Astrocyte (in vitro differentiated cells and primary cell): Measurements from ENCODE around the gene P2RY6. TPM values are rescaled to one million over a fixed set of nuclear protein-coding genes. Genes with fewer than 3 reads are reported as not detected.

Experiments used
- DNase-seq: peaks from one replicate; pipeline ENCODE4 v3.0.0-alpha.2; 2010; ENCODE audit warnings: low read depth
- FAIRE-seq: peaks from 2 replicates; lab custom pipeline; 2011; peaks lifted over from hg19 to GRCh38; lab: Jason Lieb, UNC
- H2AFZ ChIP-seq: 2 replicates; pipeline ENCODE4 v1.6.0; 2012; ENCODE audit warnings: low read depth, low read length, inconsistent platforms
- H3K27ac ChIP-seq: 2 replicates; pipeline ENCODE4 v1.5.1; 2011; ENCODE audit warnings: low read depth, low read length, inconsistent platforms
- H3K27me3 ChIP-seq: 2 replicates; pipeline ENCODE4 v1.6.0; 2011; ENCODE audit warnings: low read length, inconsistent platforms; ENCODE audit not compliant: insufficient read depth
- H3K36me3 ChIP-seq: 2 replicates; pipeline ENCODE4 v1.5.1; 2011; ENCODE audit warnings: low read length, inconsistent platforms; ENCODE audit not compliant: insufficient read depth
- H3K4me1 ChIP-seq: 2 replicates; pipeline ENCODE4 v1.5.1; 2011; ENCODE audit warnings: low read length, inconsistent platforms; ENCODE audit not compliant: insufficient read depth
- H3K4me2 ChIP-seq: 2 replicates; pipeline ENCODE4 v1.6.0; 2012; ENCODE audit warnings: low read length, inconsistent platforms
- H3K4me3 ChIP-seq: 2 replicates; pipeline ENCODE4 v1.5.1; 2011; ENCODE audit warnings: low read depth, mild to moderate bottlenecking, low read length, inconsistent platforms; ENCODE audit not compliant: insufficient read depth
- H3K79me2 ChIP-seq: 2 replicates; pipeline ENCODE4 v1.6.0; 2012; ENCODE audit warnings: mild to moderate bottlenecking, low read length, inconsistent platforms; ENCODE audit not compliant: insufficient read depth
- H3K9ac ChIP-seq: 2 replicates; pipeline ENCODE4 v1.6.0; 2012; ENCODE audit warnings: mild to moderate bottlenecking, low read length, inconsistent platforms
- H3K9me3 ChIP-seq: 2 replicates; pipeline ENCODE4 v1.5.1; 2012; ENCODE audit warnings: low read depth, mild to moderate bottlenecking, low read length, inconsistent platforms; ENCODE audit not compliant: insufficient read depth
- H4K20me1 ChIP-seq: 2 replicates; pipeline ENCODE4 v1.6.0; 2012; ENCODE audit warnings: low read length, inconsistent platforms; ENCODE audit not compliant: insufficient read depth
- H3K27ac Mint-ChIP-seq: one replicate; pipeline ENCODE4 v1.8.0; 2021; ENCODE audit warnings: mild to moderate bottlenecking, mixed read lengths; ENCODE audit not compliant: unreplicated experiment
- H3K27me3 Mint-ChIP-seq: one replicate; pipeline ENCODE4 v1.8.0; 2021; ENCODE audit warnings: low read depth, mixed read lengths; ENCODE audit not compliant: unreplicated experiment
- H3K36me3 Mint-ChIP-seq: one replicate; pipeline ENCODE4 v1.8.0; 2021; ENCODE audit warnings: low read depth, mixed read lengths; ENCODE audit not compliant: unreplicated experiment
- H3K4me1 Mint-ChIP-seq: one replicate; pipeline ENCODE4 v1.8.0; 2021; ENCODE audit warnings: low read depth, mixed read lengths; ENCODE audit not compliant: unreplicated experiment
- H3K4me3 Mint-ChIP-seq: one replicate; pipeline ENCODE4 v1.8.0; 2021; ENCODE audit warnings: mild to moderate bottlenecking, moderate library complexity, mixed read lengths; ENCODE audit not compliant: unreplicated experiment
- H3K9me3 Mint-ChIP-seq: one replicate; pipeline ENCODE4 v1.8.0; 2021; ENCODE audit warnings: mild to moderate bottlenecking, mixed read lengths; ENCODE audit not compliant: unreplicated experiment
- EZH2 ChIP-seq: IDR thresholded peaks from 2 replicates; pipeline ENCODE4 v1.6.1; 2012; ENCODE audit warnings: mild to moderate bottlenecking, low read length, inconsistent platforms; ENCODE audit not compliant: insufficient read depth
- total RNA-seq: library from RNA; stranded (reverse); gene quantifications from 2 replicates; pipeline ENCODE4 v1.2.1, GENCODE V29; 2021
- TF ChIP-seq, protein P1 (sequence below): IDR thresholded peaks from 2 replicates; pipeline ENCODE4 v1.5.1; 2011; ENCODE audit warnings: low read depth, mild to moderate bottlenecking, inconsistent platforms, low read length, moderate library complexity; ENCODE audit not compliant: insufficient read depth

Gene P2RY6
- total RNA-seq, 1 donor from 2014 or later, result 0.75 TPM

DNA sequence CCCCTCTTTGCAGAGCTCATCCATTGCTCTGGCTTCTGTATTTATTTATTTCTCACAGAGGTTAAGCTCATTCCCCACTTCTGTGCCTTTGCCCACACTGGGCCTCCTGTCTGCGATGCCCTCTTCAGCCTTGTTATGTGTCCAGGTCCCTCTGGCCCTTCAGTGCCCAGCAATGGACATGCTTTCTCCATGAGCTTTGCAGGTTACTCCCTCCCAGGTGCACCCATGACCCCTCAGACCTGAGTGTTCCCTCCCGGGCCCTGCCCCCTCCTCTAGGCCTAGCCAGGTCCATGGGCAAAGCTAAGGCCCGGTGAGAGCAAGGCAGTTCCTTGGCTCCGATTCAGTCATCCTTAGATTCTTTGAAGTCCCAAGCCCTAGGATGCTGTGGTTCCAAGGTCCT lies 18.4 kb downstream of the P2RY6 start:
- Mint-ChIP-seq H3K4me1 (peaks cover 6% of the 10 kb centered on the region), H3K27me3 (peaks cover 33% of the 10 kb centered on the region), H3K9me3 (no peaks in the 10 kb centered on the region), H3K27ac (peak overlapping the region; percentile 53), H3K4me3 (no peak overlapping the region), H3K36me3 (peaks cover 3% of the 10 kb centered on the region)
- no peaks in the 10 kb centered on the region for H4K20me1 ChIP-seq
- H3K79me2 ChIP-seq, result no peaks in the 10 kb centered on the region
- H3K9ac ChIP-seq, result no peak overlapping the region
- DNase-seq, result no peak
- H3K27me3 ChIP-seq, result no peaks in the 10 kb centered on the region
- FAIRE-seq, result no peak
- no peaks in the 10 kb centered on the region for H3K9me3 ChIP-seq
- no peak overlapping the region for H3K4me3 ChIP-seq
- no peak overlapping the region for H2AFZ ChIP-seq
- no peak overlapping the region for H3K27ac ChIP-seq
- H3K36me3 ChIP-seq, result no peaks in the 10 kb centered on the region
- H3K4me2 ChIP-seq, result no peak overlapping the region
- H3K4me1 ChIP-seq, result peaks cover 26% of the 10 kb centered on the region
- TF ChIP-seq, protein P1, sequence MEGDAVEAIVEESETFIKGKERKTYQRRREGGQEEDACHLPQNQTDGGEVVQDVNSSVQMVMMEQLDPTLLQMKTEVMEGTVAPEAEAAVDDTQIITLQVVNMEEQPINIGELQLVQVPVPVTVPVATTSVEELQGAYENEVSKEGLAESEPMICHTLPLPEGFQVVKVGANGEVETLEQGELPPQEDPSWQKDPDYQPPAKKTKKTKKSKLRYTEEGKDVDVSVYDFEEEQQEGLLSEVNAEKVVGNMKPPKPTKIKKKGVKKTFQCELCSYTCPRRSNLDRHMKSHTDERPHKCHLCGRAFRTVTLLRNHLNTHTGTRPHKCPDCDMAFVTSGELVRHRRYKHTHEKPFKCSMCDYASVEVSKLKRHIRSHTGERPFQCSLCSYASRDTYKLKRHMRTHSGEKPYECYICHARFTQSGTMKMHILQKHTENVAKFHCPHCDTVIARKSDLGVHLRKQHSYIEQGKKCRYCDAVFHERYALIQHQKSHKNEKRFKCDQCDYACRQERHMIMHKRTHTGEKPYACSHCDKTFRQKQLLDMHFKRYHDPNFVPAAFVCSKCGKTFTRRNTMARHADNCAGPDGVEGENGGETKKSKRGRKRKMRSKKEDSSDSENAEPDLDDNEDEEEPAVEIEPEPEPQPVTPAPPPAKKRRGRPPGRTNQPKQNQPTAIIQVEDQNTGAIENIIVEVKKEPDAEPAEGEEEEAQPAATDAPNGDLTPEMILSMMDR, result no peak
- no peak for TF ChIP-seq EZH2

DNA sequence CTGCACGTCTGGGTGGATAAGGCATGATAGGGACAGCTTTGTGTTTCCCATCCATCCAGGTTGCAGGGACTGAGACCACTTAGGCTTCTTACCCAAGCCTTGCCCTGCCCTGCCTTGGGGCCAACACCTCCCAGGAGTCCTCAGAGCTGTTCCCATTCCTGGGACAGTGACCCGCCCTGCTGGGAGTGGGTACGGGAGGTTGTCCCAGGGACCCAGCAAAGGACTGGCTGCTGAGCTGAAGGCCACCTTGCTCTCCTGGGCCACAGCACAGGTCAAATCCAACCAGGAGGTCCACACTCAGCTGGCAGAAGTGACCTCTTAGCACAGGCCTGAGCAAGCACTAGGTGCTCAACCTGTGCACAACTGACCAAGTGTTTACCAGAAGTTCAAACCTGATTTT lies 19.1 kb downstream of the P2RY6 start:
- peaks cover 28% of the 10 kb centered on the region for H3K27me3 Mint-ChIP-seq
- Histone ChIP-seq H3K9ac (no peak overlapping the region), H3K79me2 (no peaks in the 10 kb centered on the region), H3K4me1 (peaks cover 30% of the 10 kb centered on the region), H3K36me3 (no peaks in the 10 kb centered on the region), H3K4me2 (no peak overlapping the region), H4K20me1 (no peaks in the 10 kb centered on the region), H3K27ac (no peak overlapping the region), H3K4me3 (no peak overlapping the region), H3K9me3 (no peaks in the 10 kb centered on the region), H2AFZ (no peak overlapping the region), H3K27me3 (no peaks in the 10 kb centered on the region)
- H3K27ac Mint-ChIP-seq, result no peak overlapping the region
- H3K36me3 Mint-ChIP-seq, result peaks cover 3% of the 10 kb centered on the region
- FAIRE-seq, result no peak
- H3K4me3 Mint-ChIP-seq, result no peak overlapping the region
- TF ChIP-seq, protein P1, result no peak
- TF ChIP-seq EZH2, result no peak
- no peak for DNase-seq
- no peaks in the 10 kb centered on the region for H3K9me3 Mint-ChIP-seq
- peaks cover 6% of the 10 kb centered on the region for H3K4me1 Mint-ChIP-seq

DNA sequence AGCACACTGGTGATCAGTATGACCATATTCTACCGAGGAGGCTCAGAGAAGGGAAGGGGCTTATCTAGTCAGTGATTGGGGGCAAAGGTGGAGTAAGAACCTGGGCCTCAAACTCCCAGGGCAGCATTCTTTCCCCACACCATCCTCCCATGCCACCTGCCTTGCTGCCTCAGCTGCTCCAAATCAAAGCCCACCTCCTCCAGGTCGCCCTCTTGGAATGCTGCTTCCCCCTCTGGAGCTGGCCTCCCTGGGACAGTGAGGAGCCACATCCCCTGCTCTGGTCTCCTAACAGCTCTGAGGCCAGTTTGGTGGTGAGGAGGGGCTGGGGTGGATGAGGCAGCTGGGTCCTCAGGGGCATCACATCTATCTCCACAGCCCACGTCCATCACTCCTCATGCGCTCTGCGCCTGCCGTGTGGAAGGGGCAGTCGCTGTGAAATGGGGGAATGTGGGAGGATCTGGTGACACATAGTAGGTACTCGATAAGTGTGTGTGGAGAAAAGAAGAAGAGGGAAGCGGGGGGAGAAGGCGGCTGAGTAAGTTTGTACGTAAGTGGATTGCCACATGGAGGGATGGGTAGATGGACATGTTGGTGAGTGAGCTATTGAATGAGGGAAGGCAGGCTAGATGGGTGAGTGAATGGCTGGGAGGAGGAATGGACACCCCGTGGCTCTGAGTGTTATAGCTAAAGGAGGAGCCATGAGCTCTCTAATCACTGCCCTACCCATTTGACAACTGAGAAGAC lies 19.8 kb downstream of the P2RY6 start:
- H4K20me1 ChIP-seq, result no peaks in the 10 kb centered on the region
- Mint-ChIP-seq H3K4me1 (peaks cover 6% of the 10 kb centered on the region), H3K27ac (no peak overlapping the region), H3K9me3 (no peaks in the 10 kb centered on the region), H3K4me3 (no peak overlapping the region), H3K27me3 (peaks cover 27% of the 10 kb centered on the region), H3K36me3 (peaks cover 3% of the 10 kb centered on the region)
- no peak overlapping the region for H3K4me3 ChIP-seq
- no peak for FAIRE-seq
- peaks cover 30% of the 10 kb centered on the region for H3K4me1 ChIP-seq
- H3K9ac ChIP-seq, result no peak overlapping the region
- TF ChIP-seq, protein P1, result no peak
- TF ChIP-seq EZH2, result no peak
- no peaks in the 10 kb centered on the region for H3K79me2 ChIP-seq
- H3K4me2 ChIP-seq, result peak overlapping the region; percentile 40
- no peak for DNase-seq
- no peaks in the 10 kb centered on the region for H3K9me3 ChIP-seq
- H3K27ac ChIP-seq, result no peak overlapping the region
- H3K27me3 ChIP-seq, result no peaks in the 10 kb centered on the region
- no peak overlapping the region for H2AFZ ChIP-seq
- no peaks in the 10 kb centered on the region for H3K36me3 ChIP-seq
